Gastrocnemius medialis (tissue), 4 donors: Measurements from ENCODE around the gene ELL2. TPM values are rescaled to one million over a fixed set of nuclear protein-coding genes. Genes with fewer than 3 reads are reported as not detected.

Experiments used
- ATAC-seq, 2 donors: fragments of 150-250 bp; one replicate each; pipeline ENCODE4 v1.9.1; 2016
- DNase-seq, 2 donors: peaks; one replicate each; pipeline ENCODE4 v3.0.0-alpha.2; 2019
- H3K27ac ChIP-seq, 4 donors: fragments of 200-600 bp; sonication (generic); 1 replicate in 1 of 4; 2 replicates in 3 of 4; pipeline ENCODE4 v1.5.1; 2016 to 2018; ENCODE audit warnings: mild to moderate bottlenecking in 2 of 4, moderate library complexity in 1 of 4
- H3K27me3 ChIP-seq, 3 donors: fragments of 200-600 bp; sonication (generic) in 2 of 3; 1 replicate in 1 of 3; 2 replicates in 2 of 3; pipeline versions ENCODE4 v1.5.1 to v1.6.0; 2016 to 2019; ENCODE audit warnings: mild to moderate bottlenecking in 1 of 3, moderate library complexity in 1 of 3
- H3K36me3 ChIP-seq, 2 donors: fragments of 200-600 bp; sonication (generic) in 1 of 2; one replicate each; pipeline ENCODE4 v1.5.1; 2017 to 2018
- H3K4me1 ChIP-seq, 2 donors: fragments of 200-600 bp; sonication (generic) in 1 of 2; one replicate each; pipeline ENCODE4 v1.5.1; 2016 to 2017; ENCODE audit warnings: mild to moderate bottlenecking in 2 of 2
- H3K4me3 ChIP-seq, 4 donors: fragments of 200-600 bp; sonication (generic) in 3 of 4; 1 replicate in 1 of 4; 2 replicates in 3 of 4; pipeline ENCODE4 v1.5.1; 2016 to 2019; ENCODE audit warnings: mild to moderate bottlenecking in 2 of 4
- H3K9me3 ChIP-seq, 3 donors: fragments of 200-600 bp; sonication (generic) in 2 of 3; 1 replicate in 1 of 3; 2 replicates in 2 of 3; pipeline ENCODE4 v1.5.1; 2016 to 2019
- CTCF ChIP-seq, 5 experiments: fragments of 450-650 bp in 3 of 5; fragments of 200-600 bp in 2 of 5; sonication (generic) in 2 of 5; IDR thresholded peaks in 4 of 5; conservative IDR thresholded peaks in 1 of 5; 1 replicate in 4 of 5; 2 replicates in 1 of 5; pipeline ENCODE4 v1.5.1; 2016 to 2019; ENCODE audit warnings: antibody characterized with exemption in 5 of 5, mild to moderate bottlenecking in 3 of 5, moderate library complexity in 3 of 5
- POLR2A ChIP-seq, 2 donors: fragments of 450-650 bp; IDR thresholded peaks; one replicate each; pipeline ENCODE4 v1.6.1; 2017; ENCODE audit warnings: antibody characterized with exemption in 2 of 2, mild to moderate bottlenecking in 2 of 2, moderate library complexity in 2 of 2
- in situ Hi-C, 4 donors: fragments of 200-750 bp; cut with MboI; loops; one replicate each; pipeline versions ENCODE4 v1.15.0 to v1.8.0; 2017; ENCODE audit warnings: low sequenced_read_pairs in 4 of 4
- intact Hi-C: fragments of 100-400 bp; cut with DNase I; formaldehyde crosslinking; loops from one replicate; pipeline ENCODE4 v1.15.1; 2023; ENCODE audit warnings: low total_unique reads
- total RNA-seq, 4 donors: library from RNA; depleted of rRNA; stranded (reverse); fragments of >200 nt; gene quantifications; one replicate each; pipeline versions ENCODE4 v1.1.0 to v1.2.3, GENCODE V29; 2016

ELL2 gene
- total RNA-seq, 4 donors from 2014 or later = 35.2 to 64.5 (median 42.9) TPM

- Histone ChIP-seq H3K4me3 (peak overlapping the region; percentile 76 to 97 (median 89)), H3K9me3 (no peaks in the 10 kb centered on the region), H3K27ac (peak overlapping the region in 1 of 4 donors; percentile 96), H3K27me3 (no peaks in the 10 kb centered on the region), H3K4me1 (peaks cover 35 to 42% of the 10 kb centered on the region in 2 donors), H3K36me3 (no peaks in the 10 kb centered on the region)
- ATAC-seq = no peak
- in situ Hi-C loops = loop anchor here (10.0 to 25.0 kb wide), 4 partner anchors 174 to 654 kb away; partner anchors contain the start of gene RFESD (in 2 of the 4)
- TF ChIP-seq POLR2A (IDR thresholded peaks at IDR 0.05) (no peak), CTCF (IDR thresholded peaks at IDR 0.05 in 4 of 5, conservative IDR thresholded peaks at IDR 0.05 in 1 of 5) (no peak)
- intact Hi-C loops = loop anchor here (5.0 kb wide), 2 partner anchors 41 to 704 kb away; partner anchors contain the start of gene CAST
- no peak for DNase-seq
Measured at GRCh38 chr5:95958310-95959014, 3.2 kb downstream of the ELL2 start.

- DNase-seq (no peak), ATAC-seq (no peak)
- TF ChIP-seq CTCF (IDR thresholded peaks at IDR 0.05 in 4 of 5, conservative IDR thresholded peaks at IDR 0.05 in 1 of 5) = no peak
- no peak for TF ChIP-seq POLR2A (IDR thresholded peaks at IDR 0.05)
- Histone ChIP-seq H3K9me3 (no peaks in the 10 kb centered on the region), H3K4me3 (peak overlapping the region; percentile 76 to 97 (median 89)), H3K27me3 (no peaks in the 10 kb centered on the region), H3K27ac (no peak overlapping the region), H3K36me3 (no peaks in the 10 kb centered on the region), H3K4me1 (peaks cover 35 to 42% of the 10 kb centered on the region in 2 donors)
- in situ Hi-C loops (loop anchor here (10.0 to 25.0 kb wide), 4 partner anchors 173 to 655 kb away; partner anchors contain the start of gene RFESD (in 2 of the 4)), intact Hi-C loops (loop anchor here (5.0 kb wide), 2 partner anchors 40 to 705 kb away; partner anchors contain the start of gene CAST)
Measured at GRCh38 chr5:95957561-95958203, 4.0 kb downstream of the ELL2 start.

- in situ Hi-C loops (loop anchor here (10.0 to 25.0 kb wide), 4 partner anchors 172 to 655 kb away; partner anchors contain the start of gene RFESD (in 2 of the 4)), intact Hi-C loops (loop anchor here (5.0 kb wide), 2 partner anchors 40 to 705 kb away; partner anchors contain the start of gene CAST)
- no peaks in the 10 kb centered on the region for H3K36me3 ChIP-seq
- H3K4me1 ChIP-seq = peaks cover 35 to 42% of the 10 kb centered on the region in 2 donors
- peak overlapping the region in 2 of 4 donors; percentile 23 to 76 for H3K4me3 ChIP-seq
- ATAC-seq (no peak), DNase-seq (no peak)
- TF ChIP-seq POLR2A (IDR thresholded peaks at IDR 0.05) (no peak), CTCF (IDR thresholded peaks at IDR 0.05 in 4 of 5, conservative IDR thresholded peaks at IDR 0.05 in 1 of 5) (no peak)
- no peak overlapping the region for H3K27ac ChIP-seq
- no peaks in the 10 kb centered on the region for H3K9me3 ChIP-seq
- no peaks in the 10 kb centered on the region for H3K27me3 ChIP-seq
Measured at GRCh38 chr5:95956900-95957293, 4.8 kb downstream of the ELL2 start.

DNA sequence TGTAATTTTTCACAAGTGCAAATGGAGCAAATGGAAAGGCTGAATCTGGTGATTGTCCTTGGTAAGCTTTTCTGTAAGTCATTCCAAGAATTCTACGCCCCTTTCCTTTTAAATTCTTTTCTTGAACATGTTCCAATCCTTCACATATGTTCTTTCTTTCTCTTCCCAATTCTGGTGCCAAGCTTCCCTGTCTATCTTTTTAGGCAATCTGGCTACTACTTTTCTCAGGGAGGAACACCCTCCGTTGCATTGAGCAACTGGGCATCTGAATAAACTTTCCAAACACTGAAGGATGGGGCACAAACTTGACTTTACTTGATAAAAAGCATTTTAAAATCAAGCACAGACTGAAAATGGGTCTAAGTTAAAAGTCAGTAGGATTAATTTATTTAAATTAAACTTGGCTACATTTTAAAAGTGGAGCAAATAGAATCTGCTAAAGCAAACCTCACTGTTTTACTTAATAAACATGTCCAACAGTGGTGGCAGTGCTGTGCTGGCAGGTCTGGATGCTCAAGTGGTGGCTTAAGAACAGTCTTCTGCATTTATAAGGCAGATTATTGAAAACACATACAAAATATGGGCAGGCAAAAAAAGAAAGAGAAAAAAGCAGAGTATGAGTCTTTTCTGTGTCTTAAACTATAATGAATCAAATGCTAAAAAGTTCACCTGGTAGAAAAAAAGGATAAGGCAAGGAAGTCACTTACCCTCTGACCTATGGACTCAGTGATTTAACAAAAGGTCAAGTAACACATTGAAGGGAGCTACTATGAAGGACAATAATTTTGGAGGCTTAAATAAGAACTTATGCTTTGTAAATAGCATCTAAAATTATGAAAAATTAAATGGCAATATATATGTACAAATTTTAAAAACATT lies 5.4 kb downstream of the ELL2 start:
- in situ Hi-C loops (loop anchor here (10.0 to 25.0 kb wide), 4 partner anchors 171 to 656 kb away; partner anchors contain the start of gene RFESD (in 2 of the 4)), intact Hi-C loops (loop anchor here (5.0 kb wide), 2 partner anchors 39 to 706 kb away; partner anchors contain the start of gene CAST)

More for the DNA sequence above, 5.4 kb downstream of the ELL2 start:
- Histone ChIP-seq H3K4me1 (peaks cover 35 to 42% of the 10 kb centered on the region in 2 donors), H3K36me3 (no peaks in the 10 kb centered on the region), H3K27me3 (no peaks in the 10 kb centered on the region), H3K4me3 (peak overlapping the region in 1 of 4 donors; percentile 23), H3K27ac (no peak overlapping the region), H3K9me3 (no peaks in the 10 kb centered on the region)
- TF ChIP-seq CTCF (IDR thresholded peaks at IDR 0.05 in 4 of 5, conservative IDR thresholded peaks at IDR 0.05 in 1 of 5) = no peak
- no peak for TF ChIP-seq POLR2A (IDR thresholded peaks at IDR 0.05)
- ATAC-seq (no peak), DNase-seq (no peak)
